HL-60 (cell line): Measurements from ENCODE around the gene PPM1H.

ENCODE experiments used
- POLR2AphosphoS5 ChIP-seq: IDR thresholded peaks from 2 replicates; pipeline ENCODE4 v1.6.1; 2012; ENCODE audit warnings: low read depth
- TF ChIP-seq, protein P1 (sequence below): IDR thresholded peaks from one replicate; pipeline ENCODE4 v1.5.1; 2011; ENCODE audit warnings: low read length, control low read depth, inconsistent platforms; ENCODE audit not compliant: insufficient read depth

DNA sequence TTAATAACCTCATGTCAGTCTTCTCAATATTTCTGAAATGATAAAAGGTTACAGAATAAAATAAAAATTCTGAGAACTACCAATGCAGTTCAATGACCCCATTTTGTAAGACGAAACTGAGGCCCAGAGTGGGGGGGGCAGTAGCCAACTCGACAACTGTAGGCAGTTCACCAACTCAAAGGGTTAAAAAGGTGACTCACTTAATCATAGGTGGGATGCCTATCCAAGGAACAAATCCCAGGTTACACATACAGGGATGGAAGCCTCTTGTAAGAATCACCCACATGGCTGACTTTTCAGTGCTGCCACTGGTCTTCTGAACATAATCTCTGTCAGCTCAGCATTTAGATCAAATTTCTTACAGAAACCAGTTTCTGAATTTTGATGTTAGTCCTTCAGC lies 10.9 kb downstream of the PPM1H start:
- TF ChIP-seq, protein P1, sequence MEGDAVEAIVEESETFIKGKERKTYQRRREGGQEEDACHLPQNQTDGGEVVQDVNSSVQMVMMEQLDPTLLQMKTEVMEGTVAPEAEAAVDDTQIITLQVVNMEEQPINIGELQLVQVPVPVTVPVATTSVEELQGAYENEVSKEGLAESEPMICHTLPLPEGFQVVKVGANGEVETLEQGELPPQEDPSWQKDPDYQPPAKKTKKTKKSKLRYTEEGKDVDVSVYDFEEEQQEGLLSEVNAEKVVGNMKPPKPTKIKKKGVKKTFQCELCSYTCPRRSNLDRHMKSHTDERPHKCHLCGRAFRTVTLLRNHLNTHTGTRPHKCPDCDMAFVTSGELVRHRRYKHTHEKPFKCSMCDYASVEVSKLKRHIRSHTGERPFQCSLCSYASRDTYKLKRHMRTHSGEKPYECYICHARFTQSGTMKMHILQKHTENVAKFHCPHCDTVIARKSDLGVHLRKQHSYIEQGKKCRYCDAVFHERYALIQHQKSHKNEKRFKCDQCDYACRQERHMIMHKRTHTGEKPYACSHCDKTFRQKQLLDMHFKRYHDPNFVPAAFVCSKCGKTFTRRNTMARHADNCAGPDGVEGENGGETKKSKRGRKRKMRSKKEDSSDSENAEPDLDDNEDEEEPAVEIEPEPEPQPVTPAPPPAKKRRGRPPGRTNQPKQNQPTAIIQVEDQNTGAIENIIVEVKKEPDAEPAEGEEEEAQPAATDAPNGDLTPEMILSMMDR, result no peak
- TF ChIP-seq POLR2AphosphoS5, result no peak
